Measurements from ENCODE around the gene DLEU7.

DNA sequence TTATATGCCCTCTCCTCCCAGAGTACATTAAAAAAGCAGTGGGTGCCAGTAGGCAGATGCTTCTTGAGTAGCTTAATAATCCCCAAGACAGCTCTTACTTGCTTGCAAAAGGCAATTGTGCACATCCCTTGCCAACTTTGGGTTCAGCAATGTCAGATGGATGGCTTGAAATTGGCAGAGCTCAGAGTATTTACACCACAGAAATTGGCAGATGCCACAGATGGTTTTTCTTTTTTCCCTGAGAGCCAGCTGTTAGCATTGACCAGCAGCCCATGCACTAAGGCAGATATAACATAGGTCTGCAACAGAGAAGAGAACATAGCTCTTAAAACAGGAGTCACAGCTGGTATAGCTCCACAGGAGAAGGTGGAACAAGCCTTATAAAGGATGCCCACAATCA lies 47.7 kb upstream of the DLEU7 start:
- TF ChIP-seq POLR2A (IDR thresholded peaks at IDR 0.05), result no peak
- TF ChIP-seq, protein P1, sequence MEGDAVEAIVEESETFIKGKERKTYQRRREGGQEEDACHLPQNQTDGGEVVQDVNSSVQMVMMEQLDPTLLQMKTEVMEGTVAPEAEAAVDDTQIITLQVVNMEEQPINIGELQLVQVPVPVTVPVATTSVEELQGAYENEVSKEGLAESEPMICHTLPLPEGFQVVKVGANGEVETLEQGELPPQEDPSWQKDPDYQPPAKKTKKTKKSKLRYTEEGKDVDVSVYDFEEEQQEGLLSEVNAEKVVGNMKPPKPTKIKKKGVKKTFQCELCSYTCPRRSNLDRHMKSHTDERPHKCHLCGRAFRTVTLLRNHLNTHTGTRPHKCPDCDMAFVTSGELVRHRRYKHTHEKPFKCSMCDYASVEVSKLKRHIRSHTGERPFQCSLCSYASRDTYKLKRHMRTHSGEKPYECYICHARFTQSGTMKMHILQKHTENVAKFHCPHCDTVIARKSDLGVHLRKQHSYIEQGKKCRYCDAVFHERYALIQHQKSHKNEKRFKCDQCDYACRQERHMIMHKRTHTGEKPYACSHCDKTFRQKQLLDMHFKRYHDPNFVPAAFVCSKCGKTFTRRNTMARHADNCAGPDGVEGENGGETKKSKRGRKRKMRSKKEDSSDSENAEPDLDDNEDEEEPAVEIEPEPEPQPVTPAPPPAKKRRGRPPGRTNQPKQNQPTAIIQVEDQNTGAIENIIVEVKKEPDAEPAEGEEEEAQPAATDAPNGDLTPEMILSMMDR (IDR thresholded peaks at IDR 0.05), result no peak

Measured in Peyer's patch (tissue), 4 donors.